22Rv1 (cell line): ENCODE data around the gene MRPL54.

ENCODE experiments used
- ZFX ChIP-seq: fragments of 450-650 bp; IDR thresholded peaks from 2 replicates; pipeline ENCODE4 v1.6.1; 2017; ENCODE audit warnings: antibody characterized with exemption, borderline replicate concordance
- TF ChIP-seq, protein P1 (sequence below): fragments of 450-650 bp; IDR thresholded peaks from 2 replicates; pipeline ENCODE4 v1.5.1; 2017; ENCODE audit warnings: mild to moderate bottlenecking

DNA sequence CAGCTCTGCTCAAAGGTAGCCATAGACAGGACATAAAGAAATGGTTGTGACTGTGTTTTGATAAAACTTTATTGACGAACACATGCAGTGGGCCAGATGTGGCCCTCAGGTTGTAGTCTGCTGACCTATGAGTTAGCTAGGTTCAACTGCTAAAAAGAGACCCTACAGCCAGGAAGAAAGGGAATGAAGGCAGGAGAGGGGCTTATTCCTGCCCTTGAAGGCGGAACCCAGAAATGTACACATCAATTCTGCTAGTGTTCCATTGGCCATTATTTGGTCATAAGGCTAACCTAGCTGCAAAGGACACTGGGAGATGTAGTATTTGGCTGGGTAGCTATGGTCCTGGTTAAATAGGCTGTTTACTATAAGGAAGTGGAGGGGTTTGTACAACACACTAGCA lies 19.0 kb upstream of the MRPL54 start:
- TF ChIP-seq, protein P1, sequence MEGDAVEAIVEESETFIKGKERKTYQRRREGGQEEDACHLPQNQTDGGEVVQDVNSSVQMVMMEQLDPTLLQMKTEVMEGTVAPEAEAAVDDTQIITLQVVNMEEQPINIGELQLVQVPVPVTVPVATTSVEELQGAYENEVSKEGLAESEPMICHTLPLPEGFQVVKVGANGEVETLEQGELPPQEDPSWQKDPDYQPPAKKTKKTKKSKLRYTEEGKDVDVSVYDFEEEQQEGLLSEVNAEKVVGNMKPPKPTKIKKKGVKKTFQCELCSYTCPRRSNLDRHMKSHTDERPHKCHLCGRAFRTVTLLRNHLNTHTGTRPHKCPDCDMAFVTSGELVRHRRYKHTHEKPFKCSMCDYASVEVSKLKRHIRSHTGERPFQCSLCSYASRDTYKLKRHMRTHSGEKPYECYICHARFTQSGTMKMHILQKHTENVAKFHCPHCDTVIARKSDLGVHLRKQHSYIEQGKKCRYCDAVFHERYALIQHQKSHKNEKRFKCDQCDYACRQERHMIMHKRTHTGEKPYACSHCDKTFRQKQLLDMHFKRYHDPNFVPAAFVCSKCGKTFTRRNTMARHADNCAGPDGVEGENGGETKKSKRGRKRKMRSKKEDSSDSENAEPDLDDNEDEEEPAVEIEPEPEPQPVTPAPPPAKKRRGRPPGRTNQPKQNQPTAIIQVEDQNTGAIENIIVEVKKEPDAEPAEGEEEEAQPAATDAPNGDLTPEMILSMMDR: no peak
- no peak for TF ChIP-seq ZFX
